K562 (cell line): ENCODE results near the gene KIF5A.

Experiments used
- CTCF ChIP-seq, 3 experiments: IDR thresholded peaks in 2 of 3; conservative IDR thresholded peaks in 1 of 3; 2 replicates each; pipeline ENCODE4 v1.5.1; 2011 to 2012; ENCODE audit warnings: low read length in 3 of 3, mild to moderate bottlenecking in 3 of 3, control low read depth in 2 of 3, improper control_type of control experiment in 1 of 3, inconsistent platforms in 1 of 3, low read depth in 1 of 3, mixed read lengths in 1 of 3, moderate library complexity in 1 of 3; ENCODE audit not compliant: insufficient read depth in 2 of 3
- DPF2 ChIP-seq: fragments of 450-650 bp; IDR thresholded peaks from 2 replicates; pipeline ENCODE4 v1.6.1; 2016
- HNRNPL ChIP-seq: fragments of 200-400 bp; formaldehyde crosslinking; IDR thresholded peaks from 2 replicates; pipeline ENCODE4 v1.6.1; 2017; ENCODE audit warnings: low read depth, mild to moderate bottlenecking, low read length
- MEF2A ChIP-seq: IDR thresholded peaks from 2 replicates; pipeline ENCODE4 v1.6.1; 2011; ENCODE audit warnings: low read depth, mild to moderate bottlenecking, low read length, moderate library complexity; ENCODE audit not compliant: control insufficient read depth
- NCOA2 ChIP-seq, 2 experiments: fragments of 450-650 bp; IDR thresholded peaks; 2 replicates each; pipeline ENCODE4 v1.6.1; 2018; ENCODE audit warnings: mild to moderate bottlenecking in 2 of 2, moderate library complexity in 1 of 2; ENCODE audit not compliant: partially characterized antibody in 2 of 2
- NFYB ChIP-seq: IDR thresholded peaks from 2 replicates; pipeline ENCODE4 v1.6.1; 2011; ENCODE audit warnings: mild to moderate bottlenecking, moderate library complexity; ENCODE audit not compliant: insufficient read length; ENCODE audit errors: extremely low read depth
- ZFX ChIP-seq: sonication (generic); formaldehyde crosslinking; IDR thresholded peaks from 2 replicates; pipeline ENCODE4 v1.8.0; 2022; ENCODE audit warnings: mild to moderate bottlenecking, missing genetic modification reagents, moderate library complexity
- ZNF134 ChIP-seq: fragments of 250-450 bp; sonication (Bioruptor Pico); conservative IDR thresholded peaks from 2 replicates; pipeline ENCODE4 v1.4.0; 2020
- ZZZ3 ChIP-seq: fragments of 450-650 bp; IDR thresholded peaks from 2 replicates; pipeline ENCODE4 v1.6.1; 2016; ENCODE audit warnings: antibody characterized with exemption, mild to moderate bottlenecking, moderate library complexity

- TF ChIP-seq CTCF (IDR thresholded peaks at IDR 0.05 in 2 of 3, conservative IDR thresholded peaks at IDR 0.05 in 1 of 3; ENCODE audit: insufficient read depth in 2 of 3, low read depth in 1 of 3, low read length in 3 of 3) (no peak), DPF2 (no peak), ZNF134 (CRISPR knock-in tag) (no peak), ZFX (no peak), MEF2A (no peak), NCOA2 (IDR thresholded peaks at IDR 0.05; ENCODE audit: partially characterized antibody in 2 of 2) (no peak), HNRNPL (no peak), NFYB (no peak), ZZZ3 (no peak)
These were observed 13.5 kb downstream of the KIF5A start for GRCh38 chr12:57563358-57563757.
